Mucosa of rectum (tissue), 2 donors: ENCODE results near the gene TATDN3.

ENCODE experiments used
- H3K27ac ChIP-seq, 2 donors: one replicate each; pipeline ENCODE4 v1.7.0; 2013; ENCODE audit warnings: inconsistent platforms in 2 of 2, low read depth in 2 of 2, low read length in 2 of 2
- H3K27me3 ChIP-seq, 2 donors: one replicate each; pipeline ENCODE4 v1.7.0; 2013; ENCODE audit warnings: low read length in 2 of 2; ENCODE audit not compliant: control insufficient read depth in 2 of 2, insufficient read depth in 2 of 2
- H3K36me3 ChIP-seq, 2 donors: one replicate each; pipeline ENCODE4 v1.7.0; 2013; ENCODE audit warnings: low read length in 2 of 2; ENCODE audit not compliant: control insufficient read depth in 2 of 2, insufficient read depth in 2 of 2
- H3K4me1 ChIP-seq, 2 donors: one replicate each; pipeline ENCODE4 v1.7.0; 2013; ENCODE audit warnings: low read length in 2 of 2, mild to moderate bottlenecking in 1 of 2; ENCODE audit not compliant: control insufficient read depth in 2 of 2, insufficient read depth in 2 of 2
- H3K4me3 ChIP-seq, 2 donors: one replicate each; pipeline ENCODE4 v1.7.0; 2013; ENCODE audit warnings: low read length in 2 of 2
- H3K9ac ChIP-seq, 2 donors: one replicate each; pipeline ENCODE4 v1.7.0; 2013; ENCODE audit warnings: low read length in 2 of 2, low read depth in 1 of 2, mild to moderate bottlenecking in 1 of 2
- H3K9me3 ChIP-seq, 2 donors: one replicate each; pipeline ENCODE4 v1.7.0; 2013; ENCODE audit warnings: low read length in 2 of 2; ENCODE audit not compliant: control insufficient read depth in 2 of 2
- donor health status: healthy.
- donor health status: Normal muscosa, but diverticular disease.

Gene TATDN3, protein sequence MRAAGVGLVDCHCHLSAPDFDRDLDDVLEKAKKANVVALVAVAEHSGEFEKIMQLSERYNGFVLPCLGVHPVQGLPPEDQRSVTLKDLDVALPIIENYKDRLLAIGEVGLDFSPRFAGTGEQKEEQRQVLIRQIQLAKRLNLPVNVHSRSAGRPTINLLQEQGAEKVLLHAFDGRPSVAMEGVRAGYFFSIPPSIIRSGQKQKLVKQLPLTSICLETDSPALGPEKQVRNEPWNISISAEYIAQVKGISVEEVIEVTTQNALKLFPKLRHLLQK

DNA sequence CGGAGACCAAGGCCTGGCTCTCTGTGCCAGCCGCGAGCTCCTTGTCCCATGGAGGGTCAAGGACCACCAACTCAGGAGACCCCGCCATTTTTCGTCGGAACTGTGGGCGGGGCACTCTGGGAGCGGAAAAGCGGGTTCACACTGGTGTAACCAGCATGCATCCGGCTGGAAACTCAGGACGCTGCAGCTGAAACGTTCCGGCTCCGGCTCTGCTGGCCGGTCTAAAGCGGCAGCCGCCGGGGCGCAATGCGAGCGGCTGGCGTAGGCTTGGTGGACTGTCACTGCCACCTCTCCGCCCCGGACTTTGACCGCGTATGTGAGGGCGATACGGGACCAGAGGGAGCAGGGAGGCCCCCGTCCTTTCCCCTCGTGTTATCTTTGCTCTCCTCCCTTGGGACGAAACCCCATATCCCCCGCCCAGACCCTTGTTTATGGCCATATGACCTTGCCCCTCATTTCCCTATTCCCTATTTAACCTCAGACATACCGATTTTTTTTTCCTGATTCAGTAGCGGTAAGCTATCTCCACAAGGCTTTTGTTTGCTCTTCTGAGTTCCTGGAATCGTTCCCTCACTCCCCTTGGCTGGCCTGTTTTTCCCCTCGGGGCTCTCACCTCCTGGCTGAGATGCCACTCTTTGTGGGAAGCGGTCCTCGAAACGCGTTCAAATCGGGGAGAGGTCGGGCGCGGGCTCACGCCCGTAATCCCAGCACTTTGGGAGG is at the start of gene TATDN3, which contains the start of gene NSL1:
TSS of gene TATDN3 (plus strand) at position 219 of the 720 bp plus-strand sequence. CDS start at position 247, 28 bp downstream.
TSS of gene NSL1 (minus strand) at position 102 of the 720 bp plus-strand sequence. CDS start at position 88, 14 bp downstream.
- no peaks in the 10 kb centered on the region for H3K27me3 ChIP-seq
- H3K36me3 ChIP-seq, result peaks cover 0 to 4% of the 10 kb centered on the region in 2 donors
- H3K9me3 ChIP-seq, result no peaks in the 10 kb centered on the region
- peak within 1 kb of the TSS; percentile 97 to 100 for H3K4me3 ChIP-seq
- H3K9ac ChIP-seq, result peak within 1 kb of the TSS; percentile 95 to 98
- H3K27ac ChIP-seq, result peak within 1 kb of the TSS; percentile 94 to 95
- H3K4me1 ChIP-seq, result peaks cover 3 to 5% of the 10 kb centered on the region in 2 donors

DNA sequence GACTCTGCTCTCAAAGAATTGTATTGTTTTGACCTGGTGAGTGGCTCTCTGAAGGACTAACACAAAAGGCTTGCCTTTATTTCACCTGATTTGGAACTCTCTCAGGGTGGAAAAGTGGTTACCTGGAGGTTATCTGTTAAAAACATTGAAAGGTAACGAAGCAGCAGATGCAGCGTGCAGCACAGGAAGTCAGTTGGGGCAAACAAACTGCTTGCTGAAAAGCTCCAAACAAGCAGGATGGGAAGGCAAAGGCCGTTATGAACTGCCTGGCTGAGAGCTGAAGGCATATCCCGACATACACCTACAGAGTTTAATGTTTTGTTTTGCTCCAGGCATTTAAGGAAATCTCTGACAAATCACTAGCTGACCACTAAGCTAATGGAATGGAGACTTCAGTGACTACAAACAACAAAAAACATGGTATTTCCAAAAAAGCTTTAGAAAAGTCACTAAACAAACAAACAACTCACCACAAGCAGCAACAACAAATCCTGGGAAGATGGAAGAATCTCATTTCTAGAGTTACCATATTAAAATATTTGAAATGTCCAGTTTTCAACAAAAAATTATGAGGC is 47.7 kb upstream of the TATDN3 start:
- no peak overlapping the region for H3K9ac ChIP-seq
- H3K9me3 ChIP-seq, result no peaks in the 10 kb centered on the region
- H3K27me3 ChIP-seq, result no peaks in the 10 kb centered on the region
- no peaks in the 10 kb centered on the region for H3K4me1 ChIP-seq
- no peak overlapping the region for H3K4me3 ChIP-seq
- H3K36me3 ChIP-seq, result no peaks in the 10 kb centered on the region
- no peak overlapping the region for H3K27ac ChIP-seq

DNA sequence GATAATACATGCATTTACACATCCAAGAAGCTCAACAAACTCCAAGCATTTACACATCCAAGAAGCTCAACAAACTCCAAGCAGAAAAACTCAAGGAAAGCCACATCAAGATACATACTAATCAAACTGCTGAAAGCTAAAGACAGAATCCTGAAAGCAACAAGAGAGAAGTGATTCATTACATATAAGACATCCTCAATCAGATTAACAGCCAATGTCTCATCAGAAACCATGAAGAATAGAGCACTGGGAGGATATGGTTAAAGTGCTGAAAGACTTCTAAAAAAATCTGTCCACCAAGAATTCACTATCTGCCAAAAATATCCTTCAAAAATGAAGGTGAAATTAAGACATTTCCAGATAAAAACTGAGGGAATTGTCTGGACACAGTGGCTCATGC is 46.4 kb upstream of the TATDN3 start:
- Histone ChIP-seq H3K4me1 (no peaks in the 10 kb centered on the region), H3K4me3 (no peak overlapping the region), H3K27me3 (no peaks in the 10 kb centered on the region), H3K36me3 (no peaks in the 10 kb centered on the region), H3K9ac (no peak overlapping the region), H3K9me3 (no peaks in the 10 kb centered on the region), H3K27ac (no peak overlapping the region)

DNA sequence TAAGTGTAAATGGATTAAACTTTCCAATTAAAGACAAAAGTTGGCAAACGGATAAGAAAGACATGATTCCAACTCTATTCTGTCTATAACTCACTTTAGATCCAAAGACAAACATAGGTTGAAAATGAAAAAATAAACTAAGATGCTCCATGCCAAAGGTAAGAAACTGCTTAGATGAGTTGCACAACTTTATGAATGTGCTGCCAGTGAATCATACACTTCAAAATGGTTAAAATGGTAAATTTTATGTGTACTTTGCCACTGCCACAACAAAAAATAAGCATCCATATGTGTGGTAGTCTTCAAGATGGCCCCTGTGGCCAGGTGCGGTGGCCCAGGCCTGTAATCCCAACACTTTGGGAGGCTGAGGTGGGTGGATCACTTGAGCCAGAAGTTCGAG is 45.1 kb upstream of the TATDN3 start:
- no peaks in the 10 kb centered on the region for H3K36me3 ChIP-seq
- no peak overlapping the region for H3K9ac ChIP-seq
- no peaks in the 10 kb centered on the region for H3K4me1 ChIP-seq
- H3K4me3 ChIP-seq, result no peak overlapping the region
- H3K27ac ChIP-seq, result no peak overlapping the region
- no peaks in the 10 kb centered on the region for H3K9me3 ChIP-seq
- no peaks in the 10 kb centered on the region for H3K27me3 ChIP-seq

DNA sequence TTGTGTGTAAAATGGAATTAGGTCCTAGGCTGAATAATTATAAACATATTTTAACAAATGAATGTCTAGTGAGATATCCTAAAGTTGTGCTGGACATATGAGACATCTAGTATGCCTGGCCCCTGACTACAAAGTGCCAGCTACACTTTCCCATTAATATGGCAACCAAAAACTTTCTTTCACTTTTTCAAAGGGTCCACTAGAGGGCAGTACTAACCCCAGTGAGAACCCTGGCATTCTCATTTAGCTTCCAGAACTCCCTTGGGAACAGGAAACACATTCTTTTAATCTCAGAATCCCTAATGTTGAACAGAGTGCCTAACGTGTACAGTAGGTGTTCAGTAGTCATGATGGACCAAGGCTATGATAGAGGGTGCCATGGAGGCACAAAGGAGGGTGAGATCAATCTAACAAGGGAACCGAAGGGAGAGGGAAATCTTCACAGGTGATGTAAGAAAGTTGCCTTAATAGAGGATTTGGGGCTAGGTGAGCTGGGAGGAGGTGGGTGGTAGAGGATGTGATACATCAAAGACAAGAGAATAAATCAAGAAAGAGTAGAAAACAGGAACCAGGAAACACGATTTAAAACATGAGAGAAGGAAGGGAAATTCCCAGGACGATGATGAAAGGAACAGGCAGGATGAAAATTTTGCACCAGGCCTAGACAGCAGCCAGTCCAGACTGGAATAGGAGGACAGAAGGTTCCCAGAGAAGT is 41.7 kb upstream of the TATDN3 start:
- Histone ChIP-seq H3K4me1 (no peaks in the 10 kb centered on the region), H3K27ac (no peak overlapping the region), H3K4me3 (no peak overlapping the region), H3K9me3 (no peaks in the 10 kb centered on the region), H3K9ac (no peak overlapping the region), H3K27me3 (no peaks in the 10 kb centered on the region), H3K36me3 (no peaks in the 10 kb centered on the region)

DNA sequence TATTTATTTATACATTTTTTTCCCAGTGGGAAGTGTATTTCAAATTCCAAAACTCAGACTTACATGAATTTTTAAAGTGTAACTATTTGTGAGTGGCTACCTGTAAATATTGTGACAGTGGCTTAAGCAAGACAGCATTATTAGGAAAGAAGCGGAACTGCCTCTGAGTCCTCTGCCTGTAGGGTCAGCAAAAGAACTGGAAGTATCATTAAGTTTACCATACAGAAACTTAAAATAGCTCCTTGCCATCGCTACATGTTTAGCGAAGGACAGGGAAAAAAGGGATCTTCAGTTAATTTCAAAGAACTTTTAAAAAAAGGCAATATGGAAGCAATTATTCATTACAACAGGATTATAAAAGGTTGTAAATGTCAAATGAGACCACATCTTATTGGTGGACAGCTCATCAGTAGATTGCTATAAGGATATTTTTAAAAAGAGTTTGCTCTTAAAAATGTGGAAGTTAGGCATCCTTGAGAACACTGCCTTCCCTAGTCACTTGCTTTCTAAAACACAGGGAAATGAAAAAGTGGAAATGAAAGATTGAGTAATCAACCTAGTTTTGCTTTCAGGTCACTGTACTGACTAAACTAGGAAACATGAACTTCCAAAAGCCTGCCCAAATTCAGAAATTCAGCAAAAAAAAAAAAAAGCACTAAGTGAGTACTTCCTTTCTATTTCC is 39.3 kb upstream of the TATDN3 start:
- Histone ChIP-seq H3K9ac (no peak overlapping the region), H3K4me3 (no peak overlapping the region), H3K4me1 (no peaks in the 10 kb centered on the region), H3K27ac (peak overlapping the region; percentile 4 to 21), H3K27me3 (no peaks in the 10 kb centered on the region), H3K9me3 (no peaks in the 10 kb centered on the region), H3K36me3 (no peaks in the 10 kb centered on the region)

DNA sequence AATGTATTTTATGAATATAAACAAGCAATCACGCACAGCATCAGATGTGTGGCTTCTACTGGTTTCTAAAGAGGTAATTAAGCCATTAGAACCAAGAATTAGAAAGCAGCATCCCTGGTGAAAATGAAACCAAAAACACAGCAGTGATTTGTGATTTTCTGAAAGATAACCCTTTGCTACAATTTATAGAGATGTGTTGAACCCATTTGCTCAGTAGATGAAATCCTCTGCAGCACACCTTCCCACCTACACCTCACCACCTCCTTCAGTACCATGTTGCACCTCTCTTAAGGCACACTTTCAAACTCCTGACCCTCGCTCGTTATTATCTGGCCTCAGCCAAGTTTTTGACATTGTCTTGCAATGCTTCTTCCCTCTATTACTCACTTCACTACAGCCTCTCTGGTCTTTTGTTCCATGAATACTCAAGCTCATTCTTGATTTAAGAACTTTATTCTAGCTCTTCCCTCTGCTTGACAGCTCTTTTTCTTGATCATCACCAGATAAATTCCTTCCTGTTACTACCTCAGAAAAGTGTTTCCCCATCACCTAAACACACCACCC is 38.7 kb upstream of the TATDN3 start:
- Histone ChIP-seq H3K4me1 (no peaks in the 10 kb centered on the region), H3K36me3 (no peaks in the 10 kb centered on the region), H3K4me3 (peak overlapping the region in 1 of 2 donors; percentile 16), H3K27ac (peak overlapping the region; percentile 4 to 21), H3K27me3 (no peaks in the 10 kb centered on the region), H3K9ac (no peak overlapping the region), H3K9me3 (no peaks in the 10 kb centered on the region)

DNA sequence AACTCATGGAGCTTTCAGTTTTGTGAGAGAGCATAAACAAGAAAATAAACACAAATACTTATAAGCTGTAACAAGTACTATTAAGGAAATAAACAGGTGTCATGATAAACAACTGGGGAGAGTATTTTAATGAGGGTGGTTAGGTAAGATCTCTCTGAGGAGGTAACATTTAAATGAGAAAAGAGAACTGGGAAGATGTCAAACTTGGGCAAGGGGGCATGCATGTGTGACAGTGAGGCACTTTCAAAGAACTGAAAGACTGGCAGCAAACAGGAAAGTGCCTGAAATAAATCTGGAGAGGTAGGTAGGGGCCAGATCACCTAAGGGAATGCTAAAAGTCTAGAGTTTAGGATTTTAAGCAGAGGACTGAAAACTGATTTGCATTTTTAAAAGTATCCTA is 37.9 kb upstream of the TATDN3 start:
- no peak overlapping the region for H3K27ac ChIP-seq
- no peak overlapping the region for H3K4me3 ChIP-seq
- H3K9ac ChIP-seq, result no peak overlapping the region
- no peaks in the 10 kb centered on the region for H3K4me1 ChIP-seq
- no peaks in the 10 kb centered on the region for H3K27me3 ChIP-seq
- H3K9me3 ChIP-seq, result no peaks in the 10 kb centered on the region
- no peaks in the 10 kb centered on the region for H3K36me3 ChIP-seq

DNA sequence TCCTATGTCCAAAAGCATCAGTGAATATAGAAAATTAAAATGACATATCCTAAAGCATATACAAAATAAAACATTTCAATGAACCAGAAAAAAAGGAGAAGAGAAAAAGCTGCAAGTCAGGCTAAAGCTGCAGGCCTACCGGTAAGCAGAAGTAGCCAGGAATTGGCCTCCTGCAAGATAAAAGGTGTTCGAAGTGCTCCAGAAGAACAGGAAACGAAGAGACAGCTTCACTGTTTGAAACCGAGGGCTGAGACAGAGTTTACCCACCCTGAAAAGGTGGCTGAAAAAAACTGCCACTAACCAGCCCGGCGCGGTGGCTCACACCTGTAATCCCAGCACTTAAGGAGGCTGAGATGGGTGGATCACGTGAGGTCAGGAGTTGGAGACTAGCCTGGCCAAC is 37.5 kb upstream of the TATDN3 start:
- no peak overlapping the region for H3K4me3 ChIP-seq
- no peak overlapping the region for H3K27ac ChIP-seq
- no peaks in the 10 kb centered on the region for H3K36me3 ChIP-seq
- no peaks in the 10 kb centered on the region for H3K27me3 ChIP-seq
- no peak overlapping the region for H3K9ac ChIP-seq
- no peaks in the 10 kb centered on the region for H3K4me1 ChIP-seq
- H3K9me3 ChIP-seq, result no peaks in the 10 kb centered on the region
